ENCODE measurements around the gene SMYD3. TPM values are rescaled to one million over a fixed set of nuclear protein-coding genes. Genes with fewer than 3 reads are reported as not detected.

SMYD3 gene
- total RNA-seq, 1 experiment from 2014 or later: 17.4 TPM

- H3K36me3 ChIP-seq (ENCODE audit: control insufficient read depth, insufficient read depth, low read length): no peaks in the 10 kb centered on the region
- CTCF ChIA-PET: no interaction called here
- no peak overlapping the region for H3K27ac ChIP-seq (ENCODE audit: low read length)
- POLR2A ChIA-PET: no interaction called here
- ATAC-seq (no peak), DNase-seq (ENCODE audit: low read depth, low spot score) (no peak)
- no peaks in the 10 kb centered on the region for H3K4me1 ChIP-seq (ENCODE audit: control insufficient read depth, insufficient read depth, low read length)
- no peaks in the 10 kb centered on the region for H3K27me3 ChIP-seq (ENCODE audit: control insufficient read depth, insufficient read depth, low read length)
- BruUV-seq (replicated peaks): no TSS peak
- intact Hi-C loops (cut with micrococcal nuclease; ENCODE audit: unreplicated experiment) (no loop called here), in situ Hi-C loops (cut with HindIII; ENCODE audit: low pct_unique_long_range_greater_than_20kb, low sequenced_read_pairs) (no loop called here)
- TF ChIP-seq SIN3A (IDR thresholded peaks at IDR 0.05; ENCODE audit: borderline replicate concordance, insufficient read depth, low read depth, low read length): no peak
- no peak for TF ChIP-seq REST (IDR thresholded peaks at IDR 0.05; ENCODE audit: insufficient read depth in 1 of 2, low read depth in 2 of 2, low read length in 1 of 2)
- TF ChIP-seq CTCF (IDR thresholded peaks at IDR 0.05): no peak
- TF ChIP-seq POLR2AphosphoS5 (IDR thresholded peaks at IDR 0.05; ENCODE audit: low read depth, low read length): no peak
- TF ChIP-seq TCF7L2 (IDR thresholded peaks at IDR 0.05; ENCODE audit: low read depth, low read length): no peak
- no peak overlapping the region for H3K4me3 ChIP-seq (ENCODE audit: low read depth in 2 of 2, low read length in 2 of 2)
- H3K9me3 ChIP-seq (ENCODE audit: control insufficient read depth, insufficient read depth, low read depth, low read length): no peaks in the 10 kb centered on the region
Measured at GRCh38 chr1:245873883-245874671, 633.0 kb downstream of the SMYD3 start.

GRCh38 chr1:245873068-245873467 lies 634.0 kb downstream of the SMYD3 start:
- Histone ChIP-seq H3K4me1 (ENCODE audit: control insufficient read depth, insufficient read depth, low read length) (no peaks in the 10 kb centered on the region), H3K27ac (ENCODE audit: low read length) (no peak overlapping the region), H3K27me3 (ENCODE audit: control insufficient read depth, insufficient read depth, low read length) (no peaks in the 10 kb centered on the region), H3K36me3 (ENCODE audit: control insufficient read depth, insufficient read depth, low read length) (no peaks in the 10 kb centered on the region), H3K9me3 (ENCODE audit: control insufficient read depth, insufficient read depth, low read depth, low read length) (no peaks in the 10 kb centered on the region), H3K4me3 (ENCODE audit: low read depth in 2 of 2, low read length in 2 of 2) (no peak overlapping the region)
- CTCF ChIA-PET: no interaction called here
- ATAC-seq: no peak
- TF ChIP-seq POLR2AphosphoS5 (IDR thresholded peaks at IDR 0.05; ENCODE audit: low read depth, low read length) (no peak), REST (IDR thresholded peaks at IDR 0.05; ENCODE audit: insufficient read depth in 1 of 2, low read depth in 2 of 2, low read length in 1 of 2) (no peak), TCF7L2 (IDR thresholded peaks at IDR 0.05; ENCODE audit: low read depth, low read length) (no peak), SIN3A (IDR thresholded peaks at IDR 0.05; ENCODE audit: borderline replicate concordance, insufficient read depth, low read depth, low read length) (no peak), CTCF (IDR thresholded peaks at IDR 0.05) (no peak)
- intact Hi-C loops (cut with micrococcal nuclease; ENCODE audit: unreplicated experiment): no loop called here
- in situ Hi-C loops (cut with HindIII; ENCODE audit: low pct_unique_long_range_greater_than_20kb, low sequenced_read_pairs): no loop called here
- POLR2A ChIA-PET: no interaction called here
- no peak for DNase-seq (ENCODE audit: low read depth, low spot score)
- BruUV-seq (replicated peaks): no TSS peak

Data from Panc1 (cell line).